NCI-H526 (cell line): ENCODE data around the gene PTPN23.
"Not testable (repeated sequence)": the region's sequence is repeated elsewhere in the genome, so short reads cannot be mapped to it uniquely, and the experiment has no call there.

Experiments used
- DNase-seq, 2 experiments: peaks; one replicate each; lab custom pipeline; 2025; lab: John Stamatoyannopoulos, UW

Gene PTPN23

GRCh38 chr3:47441796-47442551 lies 61.2 kb downstream of the PTPN23 start:
- DNase-seq, result no peak

DNA sequence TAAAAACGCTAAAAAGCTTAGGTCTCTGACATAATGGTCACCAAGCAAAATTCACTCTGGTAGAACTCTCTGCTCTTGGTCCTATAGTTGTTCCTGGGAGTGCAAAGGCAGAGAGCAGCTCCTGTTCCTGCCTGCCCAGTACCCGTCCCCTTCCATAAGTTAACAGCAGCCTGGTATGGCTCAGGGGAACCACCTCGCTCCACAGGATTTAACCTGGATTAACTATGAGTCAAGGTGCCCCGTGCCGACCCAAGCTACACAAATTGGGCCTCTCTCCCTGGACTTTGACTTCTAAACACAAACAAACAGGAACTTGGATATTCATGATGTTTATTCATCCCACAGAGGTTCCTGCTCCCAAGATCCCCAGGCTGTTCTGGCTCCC lies 62.8 kb downstream of the PTPN23 start:
- DNase-seq, result no peak

DNA sequence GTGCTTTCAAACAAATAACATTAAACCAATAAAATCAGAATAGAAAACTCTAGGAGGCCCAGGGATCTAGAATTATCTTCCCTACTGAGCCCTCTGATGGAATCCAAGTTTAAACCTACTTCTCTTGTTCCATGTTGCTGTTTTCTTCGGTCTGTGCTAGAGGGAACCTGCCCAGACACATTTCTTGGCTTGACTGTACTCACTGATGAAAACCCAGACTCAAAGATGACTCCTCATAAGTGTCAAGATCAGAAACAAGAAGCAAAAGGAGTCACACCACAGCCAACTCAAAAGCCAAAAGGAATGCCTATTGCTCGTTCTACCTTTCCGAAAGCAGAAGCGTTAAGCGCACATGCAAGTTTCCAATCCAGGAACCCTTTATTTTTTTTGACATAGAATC lies 63.3 kb downstream of the PTPN23 start:
- no peak for DNase-seq

DNA sequence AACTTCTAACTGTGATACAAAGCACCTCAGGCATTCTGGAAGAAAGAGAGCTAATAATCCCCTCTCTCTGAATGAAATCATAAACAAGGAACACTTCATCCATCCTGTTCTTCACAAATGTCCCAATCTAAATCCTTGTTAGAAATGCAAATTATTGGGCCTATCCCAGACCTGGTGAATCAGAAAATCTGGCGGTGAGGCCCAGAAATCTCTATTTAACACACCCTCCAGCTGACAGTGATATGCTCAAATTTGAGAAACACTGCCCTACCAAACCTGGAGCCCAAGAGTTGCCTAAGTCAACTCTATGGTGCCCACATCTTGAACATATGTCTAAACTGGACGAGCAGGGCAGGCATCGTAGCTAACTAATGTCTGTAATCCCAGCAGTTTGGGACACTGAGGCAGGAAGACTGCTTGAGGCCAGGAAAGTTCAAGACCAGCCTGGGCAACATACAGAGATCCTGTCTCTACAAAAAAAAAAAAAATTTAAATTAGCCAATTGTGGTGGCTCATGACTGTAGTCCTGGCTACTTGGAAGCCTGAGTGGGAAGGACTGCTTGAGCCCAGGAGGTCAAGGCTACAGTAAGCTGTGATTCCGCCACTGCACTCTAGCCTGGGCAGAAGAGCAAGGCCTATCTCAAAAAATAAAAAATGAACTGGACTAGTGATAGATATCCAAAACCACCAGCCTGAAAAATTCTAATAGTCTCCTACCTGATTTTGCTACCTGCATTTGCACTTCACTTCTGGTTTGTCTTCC lies 71.8 kb downstream of the PTPN23 start:
- no peak for DNase-seq

- DNase-seq, result no peak
Measured at GRCh38 chr3:47455806-47456452, 75.1 kb downstream of the PTPN23 start.

DNA sequence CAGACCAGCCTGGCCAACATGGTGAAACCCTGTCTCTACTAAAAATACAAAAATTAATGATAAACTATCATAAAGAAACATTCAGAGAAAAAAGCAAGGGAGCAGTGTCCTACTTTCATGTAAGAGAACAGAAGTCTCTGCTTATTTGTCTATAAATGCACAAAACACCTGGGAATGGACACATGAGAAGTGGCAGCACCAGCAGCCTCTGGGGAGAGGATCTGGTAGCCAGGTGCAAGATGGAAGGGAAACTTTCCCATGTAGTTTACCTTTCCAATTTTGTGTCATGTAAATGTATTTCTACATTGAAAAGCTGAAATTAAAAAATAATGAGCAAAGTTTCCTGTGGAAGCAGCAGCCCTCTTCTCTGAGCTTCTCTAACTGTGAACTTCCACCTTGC lies 76.2 kb downstream of the PTPN23 start:
- DNase-seq, result no peak

DNA sequence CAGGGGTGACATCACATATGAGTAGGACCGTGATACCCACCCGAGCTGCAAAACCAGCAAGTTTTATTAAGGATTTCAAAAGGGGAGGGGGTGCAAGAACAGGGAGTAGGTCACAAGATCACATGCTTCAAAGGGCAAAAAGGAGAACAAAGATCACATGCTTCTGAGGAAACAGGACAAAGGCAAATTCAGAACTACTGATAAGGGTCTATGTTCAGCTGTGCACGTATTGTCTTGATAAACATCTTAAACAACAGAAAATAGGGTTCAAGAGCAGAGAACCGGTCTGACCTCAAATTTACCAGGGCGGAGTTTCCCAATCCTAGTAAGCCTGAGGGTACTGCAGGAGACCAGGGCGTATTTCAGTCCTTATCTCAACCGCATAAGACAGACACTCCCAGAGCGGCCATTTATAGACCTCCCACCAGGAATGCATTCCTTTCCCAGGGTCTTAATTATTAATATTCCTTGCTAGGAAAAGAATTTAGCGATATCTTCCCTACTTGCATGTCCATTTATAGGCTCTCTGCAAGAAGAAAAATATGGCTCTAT lies 78.8 kb downstream of the PTPN23 start:
- not testable (repeated sequence) for DNase-seq
